ENCODE data around the gene PLXNA1. TPM values are rescaled to one million over a fixed set of nuclear protein-coding genes. Genes with fewer than 3 reads are reported as not detected.

Gene PLXNA1
- total RNA-seq, 1 donor from 2014 or later, result 3.4 TPM

Other genes with a start within 250 kb of the PLXNA1 start
- gene PRR23E, start 210.0 kb downstream of the PLXNA1 start, total RNA-seq, result not detected